ENCODE measurements around the gene PDSS2.
"Not testable (repeated sequence)": the region's sequence is repeated elsewhere in the genome, so short reads cannot be mapped to it uniquely, and the experiment has no call there.

Gene PDSS2

DNA sequence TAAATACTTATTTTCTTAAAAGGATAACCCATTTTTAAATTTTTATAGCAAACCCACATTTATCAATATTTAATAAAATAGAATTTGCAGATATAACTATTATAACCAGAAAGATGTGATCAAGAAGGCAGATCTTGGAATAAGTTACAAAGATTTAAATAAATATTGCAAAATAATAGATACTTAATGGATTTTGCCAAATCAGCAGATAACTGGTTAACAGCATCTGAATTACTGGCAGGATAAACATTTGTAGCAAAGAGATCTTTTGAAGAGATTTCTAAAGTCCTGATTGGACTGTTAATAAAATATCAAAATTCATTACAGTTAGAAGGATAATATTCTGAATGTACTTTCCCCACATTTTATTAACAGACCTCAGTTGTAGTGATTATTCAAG lies 144.2 kb downstream of the PDSS2 start:
- no peak for DNase-seq

- DNase-seq, result no peak
These were observed 144.8 kb downstream of the PDSS2 start for GRCh38 chr6:107314531-107314939.

- no peak for DNase-seq
These were observed 145.6 kb downstream of the PDSS2 start for GRCh38 chr6:107313776-107314175.

- DNase-seq, result no peak
These were observed 149.0 kb downstream of the PDSS2 start for GRCh38 chr6:107310362-107310761.

DNA sequence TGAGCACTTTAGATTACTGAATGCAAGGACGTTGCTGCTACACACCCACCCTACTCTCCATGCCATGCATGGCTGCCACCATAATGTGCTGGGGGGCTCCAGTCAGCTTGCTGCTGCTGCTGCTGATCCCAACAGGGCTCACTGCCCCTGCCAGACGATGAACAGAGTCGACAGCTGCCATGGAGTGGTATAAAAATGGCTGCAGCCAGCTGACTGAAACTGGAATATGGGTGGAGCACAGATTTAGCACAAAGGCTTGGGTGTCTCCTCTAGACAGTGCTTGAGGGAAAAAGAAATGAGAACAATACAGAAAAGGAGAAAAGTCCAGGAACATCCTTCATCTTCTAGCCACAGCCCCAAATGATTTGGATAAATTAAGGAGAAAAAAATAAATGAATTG lies 150.7 kb downstream of the PDSS2 start:
- no peak for DNase-seq

GRCh38 chr6:107305994-107306393 lies 153.4 kb downstream of the PDSS2 start:
- not testable (repeated sequence) for DNase-seq

DNA sequence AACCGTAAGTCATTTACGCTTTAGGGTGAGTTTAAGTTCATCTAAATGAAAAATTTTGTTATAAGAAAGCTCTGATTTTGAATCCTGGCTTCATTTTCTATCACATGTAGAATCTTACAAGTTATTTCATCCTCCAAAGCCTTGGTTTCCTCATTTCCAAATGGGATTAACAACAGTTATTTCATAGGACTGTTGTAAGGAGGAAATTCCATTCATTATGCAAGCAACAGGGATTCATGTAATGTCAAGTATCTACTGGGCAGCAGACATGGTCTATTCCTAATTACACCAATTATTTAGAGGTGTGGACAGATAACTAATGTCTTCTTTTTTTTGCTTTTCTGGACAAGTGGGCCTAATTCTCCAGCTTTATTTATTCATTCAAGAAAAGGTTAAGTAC lies 154.0 kb downstream of the PDSS2 start:
- no peak for DNase-seq

GRCh38 chr6:107304421-107305025 lies 154.8 kb downstream of the PDSS2 start:
- DNase-seq, result no peak

- DNase-seq, result no peak
These were observed 166.0 kb downstream of the PDSS2 start for GRCh38 chr6:107293350-107293749.

GRCh38 chr6:107292715-107293271 lies 166.6 kb downstream of the PDSS2 start:
- DNase-seq, result no peak

- DNase-seq, result no peak
These were observed 168.9 kb downstream of the PDSS2 start for GRCh38 chr6:107290491-107290890.

GRCh38 chr6:107289258-107289657 lies 170.1 kb downstream of the PDSS2 start:
- not testable (repeated sequence) for DNase-seq

DNA sequence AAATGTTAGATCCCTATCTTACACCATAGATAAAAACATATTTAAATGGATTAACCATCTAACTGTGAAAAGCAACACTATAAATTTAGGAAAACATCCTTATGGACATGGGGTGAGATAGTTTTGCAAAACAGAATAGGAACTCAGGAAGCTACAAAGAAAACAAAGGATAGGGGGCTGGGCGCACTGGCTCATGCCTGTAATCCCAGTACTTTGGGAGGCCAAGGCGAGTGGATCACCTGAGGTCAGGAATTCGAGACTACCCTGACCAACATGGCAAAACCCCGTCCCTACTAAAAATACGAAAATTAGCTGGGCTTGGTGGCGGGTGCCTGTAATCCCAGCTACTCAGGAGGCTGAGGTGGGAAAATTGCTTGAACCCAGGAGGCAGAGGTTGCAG lies 173.7 kb downstream of the PDSS2 start:
- not testable (repeated sequence) for DNase-seq

GRCh38 chr6:107284805-107285204 lies 174.6 kb downstream of the PDSS2 start:
- DNase-seq, result no peak

DNA sequence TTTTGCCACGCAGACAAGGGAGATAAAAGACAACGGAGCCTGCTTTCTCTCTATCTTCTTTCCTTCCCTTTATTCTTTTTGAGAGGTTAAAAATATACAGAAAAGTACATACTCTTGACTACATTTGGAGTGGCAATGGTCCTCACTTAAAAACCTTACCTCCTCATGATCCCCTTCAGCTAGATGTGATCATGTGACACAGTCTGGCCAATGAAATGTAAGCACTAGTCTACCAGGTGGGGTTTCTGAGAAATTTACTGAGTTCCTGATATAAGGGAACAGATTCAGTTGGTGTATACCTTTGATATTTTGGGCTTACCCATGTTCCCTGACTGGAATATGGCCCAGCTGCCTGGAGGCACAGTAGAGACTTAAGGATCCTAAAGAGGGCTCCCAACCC lies 178.6 kb downstream of the PDSS2 start:
- no peak for DNase-seq

DNA sequence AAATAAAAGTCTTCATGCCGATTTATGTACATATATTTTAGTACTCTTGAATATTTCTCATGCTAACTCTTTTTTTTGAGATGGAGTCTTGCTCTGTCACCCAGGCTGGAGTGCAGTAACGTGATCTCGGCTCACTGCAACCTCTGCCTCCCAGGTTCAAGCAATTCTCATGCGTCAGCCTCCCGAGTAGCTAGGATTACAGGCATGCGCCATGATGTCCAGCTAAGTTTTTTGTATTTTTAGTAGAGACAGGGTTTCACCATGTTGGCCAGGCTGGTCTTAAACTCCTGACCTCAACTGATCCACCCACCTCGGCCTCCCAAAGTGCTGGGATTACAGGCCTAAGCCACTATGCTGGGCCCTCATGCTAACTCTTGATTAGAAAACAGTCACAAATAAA lies 179.4 kb downstream of the PDSS2 start:
- DNase-seq, result not testable (repeated sequence)

DNA sequence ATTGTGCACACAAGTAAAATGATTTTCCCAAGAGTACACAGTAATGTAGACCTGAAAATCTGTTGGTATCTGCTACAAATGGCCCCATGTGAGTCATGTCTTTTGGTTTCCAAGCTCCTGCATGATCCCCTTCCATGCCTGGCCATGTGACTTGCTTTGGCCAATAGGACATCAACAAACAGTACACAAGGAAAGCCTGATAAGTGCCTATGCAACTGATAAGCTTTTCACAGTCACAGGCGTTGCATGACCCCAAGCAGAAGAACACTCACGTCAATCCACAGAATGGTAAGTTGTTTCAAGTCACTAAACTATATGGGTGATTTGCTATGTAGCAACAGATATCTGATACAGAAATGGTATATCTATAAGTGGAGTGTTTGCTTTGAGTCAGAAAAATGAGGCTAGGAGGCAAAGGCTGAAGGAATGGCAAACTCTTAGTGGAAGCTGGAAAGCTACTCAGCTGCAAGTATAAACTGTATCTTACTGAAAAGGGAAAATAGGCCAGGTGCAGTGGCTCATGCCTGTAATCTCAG lies 184.0 kb downstream of the PDSS2 start:
- no peak for DNase-seq

- DNase-seq, result no peak
These were observed 185.1 kb downstream of the PDSS2 start for GRCh38 chr6:107274288-107274687.

DNA sequence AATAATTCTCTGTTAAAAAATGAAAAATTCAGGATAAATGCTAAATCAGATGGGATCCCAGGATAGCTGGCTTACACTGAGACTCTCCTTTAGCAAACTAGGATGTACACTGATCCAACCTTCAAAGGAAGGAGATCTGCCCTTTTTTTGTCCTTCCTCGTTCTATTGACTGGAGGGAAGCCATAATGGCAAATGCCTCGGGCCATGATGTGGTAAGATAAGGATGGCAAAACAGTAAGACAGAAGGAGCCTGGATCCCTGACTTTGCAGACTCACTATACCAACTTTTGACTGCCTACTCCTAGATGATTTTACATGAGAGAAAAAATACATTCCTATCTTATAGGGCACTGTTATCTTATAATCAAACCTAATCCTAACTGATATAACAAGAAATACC lies 187.1 kb downstream of the PDSS2 start:
- DNase-seq, result no peak

- no peak for DNase-seq
These were observed 188.1 kb downstream of the PDSS2 start for GRCh38 chr6:107271208-107271790.

GRCh38 chr6:107267634-107268033 lies 191.7 kb downstream of the PDSS2 start:
- DNase-seq, result no peak

- DNase-seq, result no peak
These were observed 192.4 kb downstream of the PDSS2 start for GRCh38 chr6:107267006-107267405.

DNA sequence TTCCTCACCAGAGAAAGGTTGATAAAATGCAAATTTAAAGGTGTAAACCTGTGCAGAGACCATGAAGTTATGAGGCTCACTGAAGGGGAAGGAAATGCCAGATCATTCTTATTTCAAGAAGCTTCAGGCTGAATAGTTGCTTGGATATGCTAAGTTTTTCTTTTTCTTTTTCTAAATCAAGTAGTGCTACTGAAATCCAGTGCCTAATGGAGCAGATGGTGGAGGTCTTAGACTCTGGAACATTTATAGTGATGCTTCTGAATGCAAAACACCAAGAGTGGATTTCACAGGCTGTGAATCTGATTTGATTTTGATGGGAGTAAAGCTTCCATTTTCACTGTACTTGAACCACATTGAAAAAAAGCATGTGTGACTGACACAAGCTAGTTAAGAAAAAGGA lies 192.8 kb downstream of the PDSS2 start:
- no peak for DNase-seq

- no peak for DNase-seq
These were observed 195.0 kb downstream of the PDSS2 start for GRCh38 chr6:107264357-107264840.

Measured in GOT3 (cell line).